HEK293 (cell line): ENCODE measurements around the gene CNGA2.

Source experiments
- CTCF ChIA-PET: fragments of 350-600 bp; formaldehyde crosslinking; extraction: SDS; loops from one replicate; lab custom pipeline; 2021; ENCODE audit warnings: antibody characterized with exemption; lab: Yijun Ruan, JAX
- POLR2A ChIA-PET: fragments of 300-600 bp; formaldehyde crosslinking; extraction: SDS; loops from one replicate; lab custom pipeline; 2020; ENCODE audit warnings: antibody characterized with exemption, inconsistent platforms; lab: Yijun Ruan, JAX
- H3K27ac ChIP-seq: fragments of 200-500 bp; sonication (Bioruptor generic); 2 replicates; pipeline ENCODE4 v1.5.1; 2014; ENCODE audit warnings: low read depth, low read length, control low read depth, inconsistent platforms; ENCODE audit errors: extremely low read depth
- H3K36me3 ChIP-seq, 2 experiments: fragments of 200-500 bp in 1 of 2; sonication (Bioruptor generic) in 1 of 2; 1 replicate in 1 of 2; 2 replicates in 1 of 2; pipeline ENCODE4 v1.5.1; 2014 to 2017; ENCODE audit warnings: inconsistent platforms in 2 of 2, low read length in 2 of 2; ENCODE audit not compliant: control insufficient read depth in 2 of 2, insufficient read depth in 1 of 2
- H3K4me1 ChIP-seq: fragments of 200-500 bp; sonication (Bioruptor generic); 2 replicates; pipeline ENCODE4 v1.5.1; 2014; ENCODE audit warnings: mild to moderate bottlenecking, low read length, inconsistent platforms; ENCODE audit not compliant: control insufficient read depth, insufficient read depth
- H3K4me3 ChIP-seq: 2 replicates; pipeline ENCODE4 v1.5.1; 2011; ENCODE audit warnings: low read depth, mild to moderate bottlenecking, control low read depth, low read length, moderate library complexity
- H3K9me3 ChIP-seq: fragments of 200-500 bp; sonication (Bioruptor generic); 2 replicates; pipeline ENCODE4 v1.5.1; 2014; ENCODE audit warnings: low read depth, low read length, inconsistent platforms; ENCODE audit not compliant: control insufficient read depth, insufficient read depth
- HOXC10 ChIP-seq: sonication (generic); formaldehyde crosslinking; IDR thresholded peaks from 2 replicates; pipeline ENCODE4 v1.8.1; 2023; ENCODE audit warnings: mild to moderate bottlenecking, missing genetic modification reagents
- OSR2 ChIP-seq: fragments of 450-650 bp; formaldehyde crosslinking; IDR thresholded peaks from 2 replicates; pipeline ENCODE4 v1.5.1; 2016; ENCODE audit warnings: missing biosample characterization, missing genetic modification characterization
- PATZ1 ChIP-seq: fragments of 450-650 bp; formaldehyde crosslinking; IDR thresholded peaks from 2 replicates; pipeline ENCODE4 v1.5.1; 2016; ENCODE audit warnings: missing biosample characterization, missing genetic modification characterization
- PRDM2 ChIP-seq: fragments of 450-650 bp; formaldehyde crosslinking; IDR thresholded peaks from 2 replicates; pipeline ENCODE4 v1.5.1; 2016; ENCODE audit warnings: missing biosample characterization, missing genetic modification characterization, borderline replicate concordance
- SCRT1 ChIP-seq: fragments of 450-650 bp; formaldehyde crosslinking; IDR thresholded peaks from 2 replicates; pipeline ENCODE4 v1.5.1; 2016; ENCODE audit warnings: missing biosample characterization, missing genetic modification characterization, borderline replicate concordance
- SETDB1 ChIP-seq: IDR thresholded peaks from one replicate; pipeline ENCODE4 v1.6.1; 2017; ENCODE audit warnings: mild to moderate bottlenecking, low read length, moderate library complexity, mixed read lengths; ENCODE audit not compliant: insufficient read length
- ZNF138 ChIP-seq: fragments of 450-650 bp; formaldehyde crosslinking; IDR thresholded peaks from 2 replicates; pipeline ENCODE4 v1.5.1; 2016; ENCODE audit warnings: missing biosample characterization, missing genetic modification characterization, borderline replicate concordance
- ZNF146 ChIP-seq: fragments of 450-650 bp; formaldehyde crosslinking; IDR thresholded peaks from 2 replicates; pipeline ENCODE4 v1.5.1; 2016; ENCODE audit warnings: missing biosample characterization, missing genetic modification characterization
- ZNF155 ChIP-seq: fragments of 450-650 bp; formaldehyde crosslinking; IDR thresholded peaks from 2 replicates; pipeline ENCODE4 v1.5.1; 2016; ENCODE audit warnings: missing biosample characterization, missing genetic modification characterization
- ZNF184 ChIP-seq: fragments of 450-650 bp; IDR thresholded peaks from 2 replicates; pipeline ENCODE4 v1.5.1; 2018; ENCODE audit warnings: missing biosample characterization, mild to moderate bottlenecking, missing genetic modification characterization
- ZNF214 ChIP-seq: fragments of 450-650 bp; formaldehyde crosslinking; IDR thresholded peaks from 2 replicates; pipeline ENCODE4 v1.5.1; 2017; ENCODE audit warnings: missing biosample characterization, mild to moderate bottlenecking, missing genetic modification characterization, borderline replicate concordance
- ZNF239 ChIP-seq: fragments of 450-650 bp; formaldehyde crosslinking; IDR thresholded peaks from 2 replicates; pipeline ENCODE4 v1.5.1; 2016; ENCODE audit warnings: missing biosample characterization, missing genetic modification characterization
- ZNF362 ChIP-seq: fragments of 450-650 bp; formaldehyde crosslinking; IDR thresholded peaks from 2 replicates; pipeline ENCODE4 v1.5.1; 2016; ENCODE audit warnings: missing biosample characterization, missing genetic modification characterization
- ZNF404 ChIP-seq: fragments of 450-650 bp; formaldehyde crosslinking; IDR thresholded peaks from 2 replicates; pipeline ENCODE4 v1.5.1; 2017; ENCODE audit warnings: missing biosample characterization, missing genetic modification characterization
- ZNF48 ChIP-seq: fragments of 450-650 bp; formaldehyde crosslinking; IDR thresholded peaks from 2 replicates; pipeline ENCODE4 v1.5.1; 2016; ENCODE audit warnings: missing biosample characterization, missing genetic modification characterization
- ZNF549 ChIP-seq: fragments of 450-650 bp; IDR thresholded peaks from 2 replicates; pipeline ENCODE4 v1.5.1; 2018; ENCODE audit warnings: missing biosample characterization, missing genetic modification characterization, mild to moderate bottlenecking, inconsistent platforms, moderate library complexity
- ZNF596 ChIP-seq: fragments of 450-650 bp; IDR thresholded peaks from 2 replicates; pipeline ENCODE4 v1.5.0; 2018; ENCODE audit warnings: missing biosample characterization, mild to moderate bottlenecking, missing genetic modification characterization, moderate library complexity
- ZNF777 ChIP-seq: fragments of 450-650 bp; formaldehyde crosslinking; IDR thresholded peaks from 2 replicates; pipeline ENCODE4 v1.5.1; 2017; ENCODE audit warnings: missing biosample characterization, missing genetic modification characterization, borderline replicate concordance
- ZNF792 ChIP-seq: fragments of 450-650 bp; formaldehyde crosslinking; IDR thresholded peaks from 2 replicates; pipeline ENCODE4 v1.5.1; 2016; ENCODE audit warnings: missing biosample characterization, missing genetic modification characterization
- ZXDB ChIP-seq: fragments of 450-650 bp; formaldehyde crosslinking; IDR thresholded peaks from 2 replicates; pipeline ENCODE4 v1.5.1; 2016; ENCODE audit warnings: missing biosample characterization, missing genetic modification characterization
- TF ChIP-seq, protein P1 (sequence below): fragments of 450-650 bp; formaldehyde crosslinking; IDR thresholded peaks from 2 replicates; pipeline ENCODE4 v1.5.1; 2016; ENCODE audit warnings: missing biosample characterization, missing genetic modification characterization
- TF ChIP-seq, protein P2 (sequence below): fragments of 450-650 bp; formaldehyde crosslinking; IDR thresholded peaks from 2 replicates; pipeline ENCODE4 v1.5.1; 2016; ENCODE audit warnings: missing biosample characterization, missing genetic modification characterization

Gene CNGA2

DNA sequence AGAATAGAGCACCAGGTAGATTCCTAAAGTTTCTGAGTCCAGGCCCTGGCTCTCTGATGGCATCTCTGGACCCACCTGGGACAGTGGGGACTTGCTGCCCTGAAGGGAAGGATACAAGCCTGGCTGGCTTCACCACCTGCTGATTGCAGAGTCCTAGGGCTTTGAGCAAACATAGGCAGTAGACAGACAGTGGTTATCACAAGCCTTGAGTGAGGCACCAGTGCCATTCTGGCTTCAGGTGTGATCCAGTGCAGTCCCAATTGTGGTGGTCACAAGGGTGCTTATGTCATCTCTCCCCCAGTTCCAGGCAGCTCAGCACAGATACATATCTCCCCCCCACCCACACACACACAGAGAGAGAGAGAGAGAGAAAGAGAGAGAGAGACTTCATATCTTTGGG lies 45.9 kb upstream of the CNGA2 start:
- ChIA-PET POLR2A (no interaction called here), CTCF (no interaction called here)

GRCh38 chrX:151692825-151693224 lies 41.7 kb upstream of the CNGA2 start:
- H3K4me1 ChIP-seq = no peaks in the 10 kb centered on the region
- TF ChIP-seq ZXDB = no peak
- no peak for TF ChIP-seq ZNF155
- TF ChIP-seq SETDB1 = no peak
- TF ChIP-seq ZNF549 (tag by site-specific recombination) = no peak
- no peak for TF ChIP-seq ZNF777 (tag by site-specific recombination)
- TF ChIP-seq OSR2 (tag by site-specific recombination) = no peak
- no peak for TF ChIP-seq PATZ1 (tag by site-specific recombination)
- no peak for TF ChIP-seq ZNF48 (tag by site-specific recombination)
- no peak for TF ChIP-seq ZNF239 (tag by site-specific recombination)
- TF ChIP-seq ZNF792 (tag by site-specific recombination) = no peak
- no peak for TF ChIP-seq ZNF146 (tag by site-specific recombination)
- TF ChIP-seq, protein P1, sequence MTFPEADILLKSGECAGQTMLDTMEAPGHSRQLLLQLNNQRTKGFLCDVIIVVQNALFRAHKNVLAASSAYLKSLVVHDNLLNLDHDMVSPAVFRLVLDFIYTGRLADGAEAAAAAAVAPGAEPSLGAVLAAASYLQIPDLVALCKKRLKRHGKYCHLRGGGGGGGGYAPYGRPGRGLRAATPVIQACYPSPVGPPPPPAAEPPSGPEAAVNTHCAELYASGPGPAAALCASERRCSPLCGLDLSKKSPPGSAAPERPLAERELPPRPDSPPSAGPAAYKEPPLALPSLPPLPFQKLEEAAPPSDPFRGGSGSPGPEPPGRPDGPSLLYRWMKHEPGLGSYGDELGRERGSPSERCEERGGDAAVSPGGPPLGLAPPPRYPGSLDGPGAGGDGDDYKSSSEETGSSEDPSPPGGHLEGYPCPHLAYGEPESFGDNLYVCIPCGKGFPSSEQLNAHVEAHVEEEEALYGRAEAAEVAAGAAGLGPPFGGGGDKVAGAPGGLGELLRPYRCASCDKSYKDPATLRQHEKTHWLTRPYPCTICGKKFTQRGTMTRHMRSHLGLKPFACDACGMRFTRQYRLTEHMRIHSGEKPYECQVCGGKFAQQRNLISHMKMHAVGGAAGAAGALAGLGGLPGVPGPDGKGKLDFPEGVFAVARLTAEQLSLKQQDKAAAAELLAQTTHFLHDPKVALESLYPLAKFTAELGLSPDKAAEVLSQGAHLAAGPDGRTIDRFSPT (tag by site-specific recombination) = no peak
- no peak for TF ChIP-seq ZNF362 (tag by site-specific recombination)
- no peak for TF ChIP-seq ZNF138
- H3K36me3 ChIP-seq = no peaks in the 10 kb centered on the region
- no peak overlapping the region for H3K27ac ChIP-seq
- H3K9me3 ChIP-seq = no peaks in the 10 kb centered on the region
- POLR2A ChIA-PET = no interaction called here
- H3K4me3 ChIP-seq = no peak overlapping the region
- CTCF ChIA-PET = interaction anchor here (0.5 kb wide), 1 partner anchor 394 kb away, joined by 3 read pairs; no protein-coding TSS in a partner anchor

More for the DNA sequence above, 45.9 kb upstream of the CNGA2 start:
- TF ChIP-seq ZNF596 (tag by site-specific recombination) (no peak), ZNF404 (no peak), ZNF214 (tag by site-specific recombination) (no peak)
- H3K36me3 ChIP-seq = no peaks in the 10 kb centered on the region
- H3K4me3 ChIP-seq = no peak overlapping the region
- H3K9me3 ChIP-seq = no peaks in the 10 kb centered on the region
- H3K27ac ChIP-seq = no peak overlapping the region
- H3K4me1 ChIP-seq = no peaks in the 10 kb centered on the region

GRCh38 chrX:151694121-151694520 lies 40.4 kb upstream of the CNGA2 start:
- CTCF ChIA-PET = no interaction called here
- Histone ChIP-seq H3K9me3 (no peaks in the 10 kb centered on the region), H3K27ac (no peak overlapping the region), H3K4me3 (no peak overlapping the region), H3K4me1 (no peaks in the 10 kb centered on the region), H3K36me3 (no peaks in the 10 kb centered on the region)
- POLR2A ChIA-PET = no interaction called here
- TF ChIP-seq, protein P2, sequence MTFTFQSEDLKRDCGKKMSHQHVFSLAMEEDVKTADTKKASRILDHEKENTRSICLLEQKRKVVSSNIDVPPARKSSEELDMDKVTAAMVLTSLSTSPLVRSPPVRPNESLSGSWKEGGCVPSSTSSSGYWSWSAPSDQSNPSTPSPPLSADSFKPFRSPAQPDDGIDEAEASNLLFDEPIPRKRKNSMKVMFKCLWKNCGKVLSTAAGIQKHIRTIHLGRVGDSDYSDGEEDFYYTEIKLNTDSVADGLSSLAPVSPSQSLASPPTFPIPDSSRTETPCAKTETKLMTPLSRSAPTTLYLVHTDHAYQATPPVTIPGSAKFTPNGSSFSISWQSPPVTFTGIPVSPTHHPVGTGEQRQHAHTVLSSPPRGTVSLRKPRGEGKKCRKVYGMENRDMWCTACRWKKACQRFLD (tag by site-specific recombination) = no peak
- TF ChIP-seq SCRT1 = no peak
- TF ChIP-seq HOXC10 (CRISPR knock-in tag) = no peak
- TF ChIP-seq ZNF184 (tag by site-specific recombination) = no peak
- TF ChIP-seq PRDM2 = no peak
